K562 (cell line): Measurements from ENCODE around the gene ENO2. TPM values are rescaled to one million over a fixed set of nuclear protein-coding genes. Genes with fewer than 3 reads are reported as not detected.

Experiments
- BRF1 ChIP-seq: IDR thresholded peaks from 3 replicates; pipeline ENCODE4 v1.6.1; 2011; ENCODE audit warnings: borderline replicate concordance, mild to moderate bottlenecking; ENCODE audit not compliant: insufficient read length; ENCODE audit errors: extremely low read depth
- CTBP1 ChIP-seq: fragments of 450-650 bp; IDR thresholded peaks from 2 replicates; pipeline ENCODE4 v1.6.1; 2016; ENCODE audit warnings: borderline replicate concordance
- E2F3 ChIP-seq: fragments of 250-450 bp; sonication (Bioruptor Pico); IDR thresholded peaks from 2 replicates; pipeline ENCODE4 v1.4.0; 2020; ENCODE audit warnings: mild to moderate bottlenecking
- E2F4 ChIP-seq: sonication (generic); formaldehyde crosslinking; IDR thresholded peaks from 2 replicates; pipeline ENCODE4 v1.8.0; 2022; ENCODE audit warnings: mild to moderate bottlenecking, low read depth, missing genetic modification reagents
- ETS2 ChIP-seq: IDR thresholded peaks from 2 replicates; pipeline ENCODE4 v1.6.1; 2016; ENCODE audit warnings: borderline replicate concordance, missing genetic modification characterization, mild to moderate bottlenecking, moderate library complexity, missing compliant biosample characterization; ENCODE audit not compliant: poor library complexity, severe bottlenecking
- HLTF ChIP-seq: fragments of 450-650 bp; IDR thresholded peaks from 2 replicates; pipeline ENCODE4 v1.6.1; 2016
- KLF16 ChIP-seq: IDR thresholded peaks from 2 replicates; pipeline ENCODE4 v1.6.1; 2016; ENCODE audit warnings: antibody characterized with exemption
- MEIS2 ChIP-seq: fragments of 450-650 bp; IDR thresholded peaks from 2 replicates; pipeline ENCODE4 v1.6.1; 2014; ENCODE audit warnings: mild to moderate bottlenecking; ENCODE audit not compliant: partially characterized antibody
- SIN3A ChIP-seq, 2 experiments: fragments of 150-350 bp in 1 of 2; IDR thresholded peaks; 2 replicates each; pipeline ENCODE4 v1.6.1; 2011 to 2016; ENCODE audit warnings: borderline replicate concordance in 2 of 2, low read depth in 2 of 2, low read length in 2 of 2, mild to moderate bottlenecking in 2 of 2, moderate library complexity in 2 of 2; ENCODE audit not compliant: control insufficient read depth in 1 of 2
- TFE3 ChIP-seq: fragments of 450-650 bp; formaldehyde crosslinking; IDR thresholded peaks from 2 replicates; pipeline ENCODE4 v1.4.0; 2020; ENCODE audit warnings: mild to moderate bottlenecking, mixed read lengths
- USF1 ChIP-seq: sonication (generic); formaldehyde crosslinking; IDR thresholded peaks from 2 replicates; pipeline ENCODE4 v1.9.0; 2022; ENCODE audit warnings: mild to moderate bottlenecking, missing genetic modification reagents
- ZC3H8 ChIP-seq: fragments of 450-650 bp; IDR thresholded peaks from 2 replicates; pipeline ENCODE4 v1.6.1; 2017
- ZNF140 ChIP-seq: fragments of 250-450 bp; sonication (Bioruptor Pico); IDR thresholded peaks from 2 replicates; pipeline ENCODE4 v1.8.0; 2021; ENCODE audit warnings: moderate library complexity, mild to moderate bottlenecking, inconsistent platforms
- ZNF57 ChIP-seq: fragments of 450-650 bp; formaldehyde crosslinking; IDR thresholded peaks from 2 replicates; pipeline ENCODE4 v1.4.0; 2020; ENCODE audit warnings: mild to moderate bottlenecking, moderate library complexity
- polyA plus RNA-seq, 8 experiments: library from polyadenylated mRNA; depleted of rRNA in 4 of 8; stranded (reverse) in 5 of 8; unstranded in 3 of 8; fragments of >200 nt; fragmentation: Nextera tagmentation in 2 of 8; fragmentation: Illumina TruSeq in 1 of 8; extraction: Ambion mirVana in 2 of 8; extraction: Trizol in 1 of 8; gene quantifications; 2 replicates each; pipeline versions ENCODE4 v1.2.1 to v1.2.3, GENCODE V29; 2011 to 2014; ENCODE audit warnings: inconsistent platforms in 1 of 8, missing spikeins in 1 of 8
- total RNA-seq, 7 experiments: library from RNA; depleted of rRNA in 6 of 7; stranded (reverse); fragments of >200 nt in 6 of 7; fragmentation: Illumina TruSeq in 2 of 7; extraction: Trizol in 2 of 7; gene quantifications; 2 replicates each; pipeline versions ENCODE4 v1.2.1 to v1.2.3, GENCODE V29; 2011 to 2021; ENCODE audit warnings: low replicate concordance in 1 of 7
- TF ChIP-seq, protein P1 (sequence below), 2 experiments: fragments of 150-350 bp in 1 of 2; IDR thresholded peaks; 2 replicates each; pipeline ENCODE4 v1.6.1; 2012 to 2016; ENCODE audit warnings: low read depth in 2 of 2, low read length in 2 of 2, mild to moderate bottlenecking in 1 of 2, moderate library complexity in 1 of 2
- TF ChIP-seq, protein P2 (sequence below): IDR thresholded peaks from 2 replicates; pipeline ENCODE4 v1.6.1; 2012; ENCODE audit warnings: low read depth, low read length, improper control_type of control experiment, borderline replicate concordance
- TF ChIP-seq, protein P3 (sequence below): fragments of 450-650 bp; conservative IDR thresholded peaks from 2 replicates; pipeline ENCODE4 v1.6.1; 2016; ENCODE audit warnings: missing genetic modification characterization, low read depth, mild to moderate bottlenecking, control low read depth, missing compliant biosample characterization

ENO2 gene
- total and polyA plus RNA-seq, 9 of the 15 experiments (the other 6 are each of a cell fraction or from before 2014, with no cell fraction given): 10.9 to 43.3 (median 21.0) TPM

- TF ChIP-seq ZNF57: no peak
- no peak for TF ChIP-seq CTBP1
- TF ChIP-seq TFE3 (CRISPR knock-in tag): no peak
- TF ChIP-seq ETS2 (tag): no peak
- no peak for TF ChIP-seq ZC3H8
- TF ChIP-seq, protein P1, sequence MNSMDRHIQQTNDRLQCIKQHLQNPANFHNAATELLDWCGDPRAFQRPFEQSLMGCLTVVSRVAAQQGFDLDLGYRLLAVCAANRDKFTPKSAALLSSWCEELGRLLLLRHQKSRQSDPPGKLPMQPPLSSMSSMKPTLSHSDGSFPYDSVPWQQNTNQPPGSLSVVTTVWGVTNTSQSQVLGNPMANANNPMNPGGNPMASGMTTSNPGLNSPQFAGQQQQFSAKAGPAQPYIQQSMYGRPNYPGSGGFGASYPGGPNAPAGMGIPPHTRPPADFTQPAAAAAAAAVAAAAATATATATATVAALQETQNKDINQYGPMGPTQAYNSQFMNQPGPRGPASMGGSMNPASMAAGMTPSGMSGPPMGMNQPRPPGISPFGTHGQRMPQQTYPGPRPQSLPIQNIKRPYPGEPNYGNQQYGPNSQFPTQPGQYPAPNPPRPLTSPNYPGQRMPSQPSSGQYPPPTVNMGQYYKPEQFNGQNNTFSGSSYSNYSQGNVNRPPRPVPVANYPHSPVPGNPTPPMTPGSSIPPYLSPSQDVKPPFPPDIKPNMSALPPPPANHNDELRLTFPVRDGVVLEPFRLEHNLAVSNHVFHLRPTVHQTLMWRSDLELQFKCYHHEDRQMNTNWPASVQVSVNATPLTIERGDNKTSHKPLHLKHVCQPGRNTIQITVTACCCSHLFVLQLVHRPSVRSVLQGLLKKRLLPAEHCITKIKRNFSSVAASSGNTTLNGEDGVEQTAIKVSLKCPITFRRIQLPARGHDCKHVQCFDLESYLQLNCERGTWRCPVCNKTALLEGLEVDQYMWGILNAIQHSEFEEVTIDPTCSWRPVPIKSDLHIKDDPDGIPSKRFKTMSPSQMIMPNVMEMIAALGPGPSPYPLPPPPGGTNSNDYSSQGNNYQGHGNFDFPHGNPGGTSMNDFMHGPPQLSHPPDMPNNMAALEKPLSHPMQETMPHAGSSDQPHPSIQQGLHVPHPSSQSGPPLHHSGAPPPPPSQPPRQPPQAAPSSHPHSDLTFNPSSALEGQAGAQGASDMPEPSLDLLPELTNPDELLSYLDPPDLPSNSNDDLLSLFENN (IDR thresholded peaks at IDR 0.05; ENCODE audit: low read depth in 2 of 2, low read length in 2 of 2): no peak
- no peak for TF ChIP-seq HLTF
- TF ChIP-seq SIN3A (IDR thresholded peaks at IDR 0.05; ENCODE audit: borderline replicate concordance in 2 of 2, control insufficient read depth in 1 of 2, low read depth in 2 of 2, low read length in 2 of 2): no peak
- no peak for TF ChIP-seq USF1 (CRISPR knock-in tag)
- TF ChIP-seq KLF16: no peak
- TF ChIP-seq ZNF140 (CRISPR knock-in tag): no peak
- TF ChIP-seq, protein P2, sequence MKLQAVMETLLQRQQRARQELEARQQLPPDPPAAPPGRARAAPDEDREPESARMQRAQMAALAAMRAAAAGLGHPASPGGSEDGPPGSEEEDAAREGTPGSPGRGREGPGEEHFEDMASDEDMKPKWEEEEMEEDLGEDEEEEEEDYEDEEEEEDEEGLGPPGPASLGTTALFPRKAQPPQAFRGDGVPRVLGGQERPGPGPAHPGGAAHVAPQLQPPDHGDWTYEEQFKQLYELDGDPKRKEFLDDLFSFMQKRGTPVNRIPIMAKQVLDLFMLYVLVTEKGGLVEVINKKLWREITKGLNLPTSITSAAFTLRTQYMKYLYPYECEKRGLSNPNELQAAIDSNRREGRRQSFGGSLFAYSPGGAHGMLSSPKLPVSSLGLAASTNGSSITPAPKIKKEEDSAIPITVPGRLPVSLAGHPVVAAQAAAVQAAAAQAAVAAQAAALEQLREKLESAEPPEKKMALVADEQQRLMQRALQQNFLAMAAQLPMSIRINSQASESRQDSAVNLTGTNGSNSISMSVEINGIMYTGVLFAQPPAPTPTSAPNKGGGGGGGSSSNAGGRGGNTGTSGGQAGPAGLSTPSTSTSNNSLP: no peak
- TF ChIP-seq E2F3 (CRISPR knock-in tag): no peak; the same call in 1 of the 2 replicates
- no peak for TF ChIP-seq E2F4 (CRISPR knock-in tag)
- TF ChIP-seq BRF1: no peak
- TF ChIP-seq MEIS2: no peak
- TF ChIP-seq, protein P3, sequence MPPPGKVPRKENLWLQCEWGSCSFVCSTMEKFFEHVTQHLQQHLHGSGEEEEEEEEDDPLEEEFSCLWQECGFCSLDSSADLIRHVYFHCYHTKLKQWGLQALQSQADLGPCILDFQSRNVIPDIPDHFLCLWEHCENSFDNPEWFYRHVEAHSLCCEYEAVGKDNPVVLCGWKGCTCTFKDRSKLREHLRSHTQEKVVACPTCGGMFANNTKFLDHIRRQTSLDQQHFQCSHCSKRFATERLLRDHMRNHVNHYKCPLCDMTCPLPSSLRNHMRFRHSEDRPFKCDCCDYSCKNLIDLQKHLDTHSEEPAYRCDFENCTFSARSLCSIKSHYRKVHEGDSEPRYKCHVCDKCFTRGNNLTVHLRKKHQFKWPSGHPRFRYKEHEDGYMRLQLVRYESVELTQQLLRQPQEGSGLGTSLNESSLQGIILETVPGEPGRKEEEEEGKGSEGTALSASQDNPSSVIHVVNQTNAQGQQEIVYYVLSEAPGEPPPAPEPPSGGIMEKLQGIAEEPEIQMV (tag): no peak; the same call in 1 of the 2 replicates
These were observed 49.5 kb downstream of the ENO2 start (continued) for GRCh38 chr12:6963791-6964413.
